ENCODE data around the gene DDR1.

DDR1 gene

GRCh38 chr6:30938730-30939129, 54.4 kb downstream of the DDR1 start:
- CTCF ChIA-PET = interaction anchor here (0.6 kb wide), 1 partner anchor 521 kb away, joined by 3 read pairs; no protein-coding TSS in a partner anchor
- no peak for DNase-seq (ENCODE audit: extremely low spot score)
- POLR2A ChIA-PET = interaction anchor here (1.0 to 1.9 kb wide), 2 partner anchors 17 to 25 kb away, joined by 3 to 5 read pairs; partner anchors contain the start of gene VARS2
- TF ChIP-seq L3MBTL2 (conservative IDR thresholded peaks at IDR 0.05) (no peak), FOXM1 (IDR thresholded peaks at IDR 0.05; ENCODE audit: borderline replicate concordance) (no peak), ARNT (IDR thresholded peaks at IDR 0.05) (no peak), TARDBP (IDR thresholded peaks at IDR 0.05) (no peak), ELF4 (IDR thresholded peaks at IDR 0.05) (no peak), NFRKB (IDR thresholded peaks at IDR 0.05) (no peak), BHLHE40 (IDR thresholded peaks at IDR 0.05; ENCODE audit: borderline replicate concordance) (no peak), FOXA1 (IDR thresholded peaks at IDR 0.05) (no peak), FOXK2 (IDR thresholded peaks at IDR 0.05) (no peak)

DNA sequence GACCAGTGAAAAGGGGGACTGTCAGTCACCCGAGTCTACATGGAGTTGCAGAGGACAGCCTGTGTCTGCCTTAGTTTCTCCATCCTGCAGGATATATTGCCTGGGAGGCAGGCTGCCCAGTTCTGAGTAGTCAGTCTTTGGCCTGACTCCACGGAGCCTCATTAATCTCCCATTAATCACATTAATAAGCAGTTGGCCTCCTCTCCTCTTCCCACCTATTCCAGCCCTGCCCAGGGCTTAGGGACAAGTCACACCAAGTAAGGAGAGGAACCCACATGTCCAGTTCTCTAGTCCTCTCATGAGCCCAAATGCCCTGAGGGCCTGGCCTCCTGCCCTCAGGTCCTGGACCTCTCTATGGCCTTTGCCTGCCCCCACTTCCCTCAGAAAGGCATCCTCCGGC, 55.2 kb downstream of the DDR1 start:
- ChIA-PET CTCF (interaction anchor here (0.6 to 1.0 kb wide), 2 partner anchors 140 to 522 kb away, joined by 3 to 4 read pairs; no protein-coding TSS in a partner anchor), POLR2A (interaction anchor here (1.0 to 1.3 kb wide), 2 partner anchors 26 kb away, joined by 3 to 4 read pairs; partner anchors contain the start of gene VARS2)
- TF ChIP-seq CTBP1 (IDR thresholded peaks at IDR 0.05; ENCODE audit: borderline replicate concordance) (no peak), NFRKB (IDR thresholded peaks at IDR 0.05) (no peak), ZNF384 (IDR thresholded peaks at IDR 0.05) (no peak), ELF4 (IDR thresholded peaks at IDR 0.05) (no peak), LEF1 (IDR thresholded peaks at IDR 0.05; ENCODE audit: borderline replicate concordance) (no peak), L3MBTL2 (conservative IDR thresholded peaks at IDR 0.05) (no peak), ARNT (IDR thresholded peaks at IDR 0.05) (no peak), FOXK2 (IDR thresholded peaks at IDR 0.05) (no peak), FOXA1 (IDR thresholded peaks at IDR 0.05) (no peak), SP1 (IDR thresholded peaks at IDR 0.05) (no peak), SUZ12 (IDR thresholded peaks at IDR 0.05) (no peak), FOXM1 (IDR thresholded peaks at IDR 0.05; ENCODE audit: borderline replicate concordance) (no peak), BHLHE40 (IDR thresholded peaks at IDR 0.05; ENCODE audit: borderline replicate concordance) (no peak), TARDBP (IDR thresholded peaks at IDR 0.05) (no peak), HDGF (IDR thresholded peaks at IDR 0.05; ENCODE audit: borderline replicate concordance) (no peak)
- TF ChIP-seq, protein P1, sequence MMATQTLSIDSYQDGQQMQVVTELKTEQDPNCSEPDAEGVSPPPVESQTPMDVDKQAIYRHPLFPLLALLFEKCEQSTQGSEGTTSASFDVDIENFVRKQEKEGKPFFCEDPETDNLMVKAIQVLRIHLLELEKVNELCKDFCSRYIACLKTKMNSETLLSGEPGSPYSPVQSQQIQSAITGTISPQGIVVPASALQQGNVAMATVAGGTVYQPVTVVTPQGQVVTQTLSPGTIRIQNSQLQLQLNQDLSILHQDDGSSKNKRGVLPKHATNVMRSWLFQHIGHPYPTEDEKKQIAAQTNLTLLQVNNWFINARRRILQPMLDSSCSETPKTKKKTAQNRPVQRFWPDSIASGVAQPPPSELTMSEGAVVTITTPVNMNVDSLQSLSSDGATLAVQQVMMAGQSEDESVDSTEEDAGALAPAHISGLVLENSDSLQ (IDR thresholded peaks at IDR 0.05) = no peak
- no peak for DNase-seq (ENCODE audit: extremely low spot score)

GRCh38 chr6:30940361-30940986, 56.2 kb downstream of the DDR1 start, which contains the start of gene MUCL3:
Gene MUCL3 (plus strand): TSS chr6:30940973. CDS start chr6:30941000, 27 bp downstream.
- TF ChIP-seq BHLHE40 (IDR thresholded peaks at IDR 0.05; ENCODE audit: borderline replicate concordance) (no peak), L3MBTL2 (conservative IDR thresholded peaks at IDR 0.05) (no peak), TARDBP (IDR thresholded peaks at IDR 0.05) (no peak), HDGF (IDR thresholded peaks at IDR 0.05; ENCODE audit: borderline replicate concordance) (no peak), SP1 (IDR thresholded peaks at IDR 0.05) (no peak), FOXK2 (IDR thresholded peaks at IDR 0.05) (no peak), FOXA1 (IDR thresholded peaks at IDR 0.05) (no peak)
- POLR2A ChIA-PET = interaction anchor here (1.3 kb wide), 1 partner anchor 27 kb away, joined by 4 read pairs; the partner anchor contains the start of gene VARS2
- CTCF ChIA-PET = interaction anchor here (0.8 to 1.4 kb wide), 3 partner anchors 104 to 139 kb away, joined by 3 to 4 read pairs (median 3); no protein-coding TSS in a partner anchor

GRCh38 chr6:30942338-30943060, 58.2 kb downstream of the DDR1 start:
- POLR2A ChIA-PET = interaction anchor here (0.8 to 1.9 kb wide), 4 partner anchors 13 to 35 kb away, joined by 3 to 7 read pairs (median 5); partner anchors contain the start of gene VARS2

More at GRCh38 chr6:30940361-30940986, 56.2 kb downstream of the DDR1 start, which contains the start of gene MUCL3:
- no peak for DNase-seq (ENCODE audit: extremely low spot score)

DNA sequence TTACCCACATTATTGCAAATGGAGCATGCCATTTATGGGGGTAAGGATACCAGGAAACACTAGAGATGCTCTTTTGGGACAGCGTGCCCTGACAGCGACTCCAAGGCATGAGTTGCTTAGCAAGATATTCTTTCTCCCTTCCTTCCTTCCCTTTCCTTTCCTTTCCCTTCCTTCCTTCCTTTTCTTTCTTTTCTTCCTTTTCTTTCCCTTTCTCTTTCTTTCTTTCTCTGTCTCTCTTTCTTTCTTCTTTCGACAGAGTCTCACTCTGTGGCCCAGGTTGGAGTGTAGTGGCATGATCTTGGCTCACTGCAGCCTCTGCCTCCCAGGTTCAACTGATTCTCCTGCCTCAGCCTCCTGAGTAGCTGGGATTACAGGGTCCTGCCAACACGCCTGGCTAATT, 59.7 kb downstream of the DDR1 start:
- CTCF ChIA-PET = interaction anchor here (0.9 kb wide), 1 partner anchor 126 kb away, joined by 4 read pairs; no protein-coding TSS in a partner anchor
- no peak for DNase-seq (ENCODE audit: extremely low spot score)
- POLR2A ChIA-PET = interaction anchor here (1.9 kb wide), 1 partner anchor 12 kb away, joined by 7 read pairs; no protein-coding TSS in a partner anchor
- TF ChIP-seq NFRKB (IDR thresholded peaks at IDR 0.05) (no peak), ELF4 (IDR thresholded peaks at IDR 0.05) (no peak), LEF1 (IDR thresholded peaks at IDR 0.05; ENCODE audit: borderline replicate concordance) (no peak), FOXM1 (IDR thresholded peaks at IDR 0.05; ENCODE audit: borderline replicate concordance) (no peak), ZNF384 (IDR thresholded peaks at IDR 0.05) (no peak)

More at GRCh38 chr6:30942338-30943060, 58.2 kb downstream of the DDR1 start:
- TF ChIP-seq ARNT (IDR thresholded peaks at IDR 0.05) (no peak), BHLHE40 (IDR thresholded peaks at IDR 0.05; ENCODE audit: borderline replicate concordance) (no peak), NFRKB (IDR thresholded peaks at IDR 0.05) (no peak), TARDBP (IDR thresholded peaks at IDR 0.05) (no peak), LEF1 (IDR thresholded peaks at IDR 0.05; ENCODE audit: borderline replicate concordance) (no peak), FOXK2 (IDR thresholded peaks at IDR 0.05) (no peak), ELF4 (IDR thresholded peaks at IDR 0.05) (no peak), ZNF384 (IDR thresholded peaks at IDR 0.05) (no peak), CTBP1 (IDR thresholded peaks at IDR 0.05; ENCODE audit: borderline replicate concordance) (no peak), L3MBTL2 (conservative IDR thresholded peaks at IDR 0.05) (no peak), HDGF (IDR thresholded peaks at IDR 0.05; ENCODE audit: borderline replicate concordance) (no peak), FOXA1 (IDR thresholded peaks at IDR 0.05) (no peak), SUZ12 (IDR thresholded peaks at IDR 0.05) (no peak)
- TF ChIP-seq, protein P1 (IDR thresholded peaks at IDR 0.05) = no peak
- DNase-seq (ENCODE audit: extremely low spot score) = peak; percentile 84
- CTCF ChIA-PET = interaction anchor here (0.7 to 2.1 kb wide), 8 partner anchors 11 to 173 kb away, joined by 3 to 7 read pairs (median 3); partner anchors contain the start of genes PSORS1C1 and SFTA2

DNA sequence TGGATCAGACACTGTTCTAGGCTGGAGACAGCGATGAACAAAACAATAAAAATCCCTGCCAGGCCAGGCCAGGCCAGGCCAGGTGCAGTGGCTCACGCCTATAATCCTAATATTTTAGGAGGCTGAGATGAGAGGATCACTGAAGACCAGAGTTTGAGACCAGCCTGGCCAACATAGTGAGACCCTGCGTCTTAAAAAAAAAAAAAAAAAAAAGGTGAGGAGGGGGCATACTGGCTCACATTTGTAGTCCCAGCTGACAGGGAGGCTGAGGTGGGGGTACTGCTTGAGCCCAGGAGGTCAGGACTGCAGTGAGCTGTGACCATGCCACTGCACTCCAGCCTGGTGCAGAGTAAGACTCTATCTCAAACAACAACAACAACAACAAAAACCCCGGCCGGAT, 61.0 kb downstream of the DDR1 start:
- ChIA-PET CTCF (interaction anchor here (0.6 to 0.9 kb wide), 2 partner anchors 30 to 125 kb away, joined by 3 to 4 read pairs; no protein-coding TSS in a partner anchor), POLR2A (no interaction called here)
- no peak for TF ChIP-seq TARDBP (IDR thresholded peaks at IDR 0.05)
- TF ChIP-seq, protein P1 (IDR thresholded peaks at IDR 0.05) = no peak
- no peak for DNase-seq (ENCODE audit: extremely low spot score)
